Astrocyte (in vitro differentiated cells and primary cell): Measurements from ENCODE around the gene RNGTT. TPM values are rescaled to one million over a fixed set of nuclear protein-coding genes. Genes with fewer than 3 reads are reported as not detected.

Experiments used
- DNase-seq: peaks from one replicate; pipeline ENCODE4 v3.0.0-alpha.2; 2010; ENCODE audit warnings: low read depth
- FAIRE-seq: peaks from 2 replicates; lab custom pipeline; 2011; peaks lifted over from hg19 to GRCh38; lab: Jason Lieb, UNC
- H2AFZ ChIP-seq: 2 replicates; pipeline ENCODE4 v1.6.0; 2012; ENCODE audit warnings: low read depth, low read length, inconsistent platforms
- H3K27ac ChIP-seq: 2 replicates; pipeline ENCODE4 v1.5.1; 2011; ENCODE audit warnings: low read depth, low read length, inconsistent platforms
- H3K27me3 ChIP-seq: 2 replicates; pipeline ENCODE4 v1.6.0; 2011; ENCODE audit warnings: low read length, inconsistent platforms; ENCODE audit not compliant: insufficient read depth
- H3K36me3 ChIP-seq: 2 replicates; pipeline ENCODE4 v1.5.1; 2011; ENCODE audit warnings: low read length, inconsistent platforms; ENCODE audit not compliant: insufficient read depth
- H3K4me1 ChIP-seq: 2 replicates; pipeline ENCODE4 v1.5.1; 2011; ENCODE audit warnings: low read length, inconsistent platforms; ENCODE audit not compliant: insufficient read depth
- H3K4me2 ChIP-seq: 2 replicates; pipeline ENCODE4 v1.6.0; 2012; ENCODE audit warnings: low read length, inconsistent platforms
- H3K4me3 ChIP-seq: 2 replicates; pipeline ENCODE4 v1.5.1; 2011; ENCODE audit warnings: low read depth, mild to moderate bottlenecking, low read length, inconsistent platforms; ENCODE audit not compliant: insufficient read depth
- H3K79me2 ChIP-seq: 2 replicates; pipeline ENCODE4 v1.6.0; 2012; ENCODE audit warnings: mild to moderate bottlenecking, low read length, inconsistent platforms; ENCODE audit not compliant: insufficient read depth
- H3K9ac ChIP-seq: 2 replicates; pipeline ENCODE4 v1.6.0; 2012; ENCODE audit warnings: mild to moderate bottlenecking, low read length, inconsistent platforms
- H3K9me3 ChIP-seq: 2 replicates; pipeline ENCODE4 v1.5.1; 2012; ENCODE audit warnings: low read depth, mild to moderate bottlenecking, low read length, inconsistent platforms; ENCODE audit not compliant: insufficient read depth
- H4K20me1 ChIP-seq: 2 replicates; pipeline ENCODE4 v1.6.0; 2012; ENCODE audit warnings: low read length, inconsistent platforms; ENCODE audit not compliant: insufficient read depth
- H3K27ac Mint-ChIP-seq: one replicate; pipeline ENCODE4 v1.8.0; 2021; ENCODE audit warnings: mild to moderate bottlenecking, mixed read lengths; ENCODE audit not compliant: unreplicated experiment
- H3K27me3 Mint-ChIP-seq: one replicate; pipeline ENCODE4 v1.8.0; 2021; ENCODE audit warnings: low read depth, mixed read lengths; ENCODE audit not compliant: unreplicated experiment
- H3K36me3 Mint-ChIP-seq: one replicate; pipeline ENCODE4 v1.8.0; 2021; ENCODE audit warnings: low read depth, mixed read lengths; ENCODE audit not compliant: unreplicated experiment
- H3K4me1 Mint-ChIP-seq: one replicate; pipeline ENCODE4 v1.8.0; 2021; ENCODE audit warnings: low read depth, mixed read lengths; ENCODE audit not compliant: unreplicated experiment
- H3K4me3 Mint-ChIP-seq: one replicate; pipeline ENCODE4 v1.8.0; 2021; ENCODE audit warnings: mild to moderate bottlenecking, moderate library complexity, mixed read lengths; ENCODE audit not compliant: unreplicated experiment
- H3K9me3 Mint-ChIP-seq: one replicate; pipeline ENCODE4 v1.8.0; 2021; ENCODE audit warnings: mild to moderate bottlenecking, mixed read lengths; ENCODE audit not compliant: unreplicated experiment
- CTCF ChIP-seq: IDR thresholded peaks from 2 replicates; pipeline ENCODE4 v1.5.1; 2011; ENCODE audit warnings: low read depth, mild to moderate bottlenecking, inconsistent platforms, low read length, moderate library complexity; ENCODE audit not compliant: insufficient read depth
- EZH2 ChIP-seq: IDR thresholded peaks from 2 replicates; pipeline ENCODE4 v1.6.1; 2012; ENCODE audit warnings: mild to moderate bottlenecking, low read length, inconsistent platforms; ENCODE audit not compliant: insufficient read depth
- total RNA-seq: library from RNA; stranded (reverse); gene quantifications from 2 replicates; pipeline ENCODE4 v1.2.1, GENCODE V29; 2021

The RNGTT gene
- total RNA-seq, 1 donor from 2014 or later: 16.0 TPM

- FAIRE-seq (no peak), DNase-seq (no peak)
- Mint-ChIP-seq H3K27me3 (no peaks in the 10 kb centered on the region), H3K4me3 (no peak overlapping the region), H3K4me1 (peaks cover 9% of the 10 kb centered on the region), H3K36me3 (peaks cover 20% of the 10 kb centered on the region), H3K9me3 (peaks cover 12% of the 10 kb centered on the region), H3K27ac (no peak overlapping the region)
- peaks cover 3% of the 10 kb centered on the region for H3K9me3 ChIP-seq
- H3K4me1 ChIP-seq: no peaks in the 10 kb centered on the region
- no peak overlapping the region for H3K4me2 ChIP-seq
- no peaks in the 10 kb centered on the region for H3K36me3 ChIP-seq
- no peak overlapping the region for H3K9ac ChIP-seq
- no peak overlapping the region for H2AFZ ChIP-seq
- H3K4me3 ChIP-seq: no peak overlapping the region
- no peak overlapping the region for H3K27ac ChIP-seq
- no peaks in the 10 kb centered on the region for H4K20me1 ChIP-seq
- TF ChIP-seq EZH2 (no peak), CTCF (no peak)
- no peaks in the 10 kb centered on the region for H3K79me2 ChIP-seq
- H3K27me3 ChIP-seq: no peaks in the 10 kb centered on the region
These were observed 156.7 kb downstream of the RNGTT start for GRCh38 chr6:88806728-88807127.

- Histone ChIP-seq H3K9me3 (peaks cover 3% of the 10 kb centered on the region), H3K27ac (peak overlapping the region; percentile 36), H3K36me3 (peaks cover 6% of the 10 kb centered on the region), H3K4me2 (peak overlapping the region; percentile 23), H3K4me1 (no peaks in the 10 kb centered on the region), H3K4me3 (no peak overlapping the region), H3K27me3 (no peaks in the 10 kb centered on the region), H3K9ac (no peak overlapping the region), H4K20me1 (no peaks in the 10 kb centered on the region), H2AFZ (no peak overlapping the region), H3K79me2 (no peaks in the 10 kb centered on the region)
- Mint-ChIP-seq H3K4me1 (peaks cover 9% of the 10 kb centered on the region), H3K4me3 (no peak overlapping the region), H3K27me3 (no peaks in the 10 kb centered on the region), H3K36me3 (peaks cover 26% of the 10 kb centered on the region), H3K27ac (peak overlapping the region; percentile 10), H3K9me3 (peaks cover 12% of the 10 kb centered on the region)
- no peak for TF ChIP-seq CTCF
- TF ChIP-seq EZH2: no peak
- peak; percentile 73 for DNase-seq
- FAIRE-seq: no peak
These were observed 158.7 kb downstream of the RNGTT start for GRCh38 chr6:88804701-88805100.

- no peak for FAIRE-seq
These were observed 177.9 kb downstream of the RNGTT start for GRCh38 chr6:88785478-88785877.

More at GRCh38 chr6:88785478-88785877, 177.9 kb downstream of the RNGTT start:
- H3K9me3 Mint-ChIP-seq: no peaks in the 10 kb centered on the region
- H3K4me3 Mint-ChIP-seq: no peak overlapping the region
- H3K27me3 ChIP-seq: no peaks in the 10 kb centered on the region
- no peak overlapping the region for H3K27ac ChIP-seq
- H3K9me3 ChIP-seq: no peaks in the 10 kb centered on the region
- no peaks in the 10 kb centered on the region for H3K79me2 ChIP-seq
- no peak overlapping the region for H2AFZ ChIP-seq
- no peaks in the 10 kb centered on the region for H3K4me1 Mint-ChIP-seq
- H3K4me3 ChIP-seq: no peak overlapping the region
- H3K4me1 ChIP-seq: no peaks in the 10 kb centered on the region
- no peak overlapping the region for H3K27ac Mint-ChIP-seq
- DNase-seq: peak; percentile 8
- TF ChIP-seq CTCF (no peak), EZH2 (no peak)
- no peaks in the 10 kb centered on the region for H3K36me3 ChIP-seq
- H3K9ac ChIP-seq: no peak overlapping the region
- H3K36me3 Mint-ChIP-seq: no peaks in the 10 kb centered on the region
- no peak overlapping the region for H3K4me2 ChIP-seq
- no peaks in the 10 kb centered on the region for H4K20me1 ChIP-seq
- no peaks in the 10 kb centered on the region for H3K27me3 Mint-ChIP-seq
